Pancreas (tissue), 10 donors: ENCODE measurements around the gene SSR1. TPM values are rescaled to one million over a fixed set of nuclear protein-coding genes. Genes with fewer than 3 reads are reported as not detected.
A peak's percentile ranks its signal among the peaks of the same experiment; 100 is the strongest.
"Not testable (repeated sequence)": the region's sequence is repeated elsewhere in the genome, so short reads cannot be mapped to it uniquely, and the experiment has no call there.

Experiments used
- ATAC-seq, 4 donors: fragments of 200-7000 bp; cut with Tn5 transposase; one replicate each; pipeline versions ENCODE4 v1.8.0 to v1.9.1; 2020; ENCODE audit warnings: mild to moderate bottlenecking in 4 of 4, moderate library complexity in 4 of 4
- DNase-seq, 6 donors: peaks; one replicate each; pipeline ENCODE4 v3.0.0-alpha.2; 2020
- FAIRE-seq: peaks from 2 replicates; lab custom pipeline; 2012; peaks lifted over from hg19 to GRCh38; lab: Jason Lieb, UNC
- H3K27ac ChIP-seq, 4 donors: fragments of 200-600 bp; sonication (generic); 1 replicate in 3 of 4; 2 replicates in 1 of 4; pipeline versions ENCODE4 v1.5.0 to v1.8.0; 2020
- H3K27me3 ChIP-seq, 4 donors: fragments of 200-600 bp; one replicate each; pipeline ENCODE4 v1.8.0; 2021
- H3K36me3 ChIP-seq, 3 donors: fragments of 200-600 bp; sonication (generic) in 1 of 3; one replicate each; pipeline versions ENCODE4 v1.5.0 to v1.8.0; 2020 to 2021
- H3K4me1 ChIP-seq, 3 donors: fragments of 200-600 bp; one replicate each; pipeline ENCODE4 v1.8.0; 2021
- H3K4me3 ChIP-seq, 4 donors: fragments of 200-600 bp; sonication (generic) in 2 of 4; one replicate each; pipeline versions ENCODE4 v1.5.0 to v1.8.0; 2020 to 2021
- H3K9me3 ChIP-seq, 4 donors: fragments of 200-600 bp; one replicate each; pipeline ENCODE4 v1.8.0; 2021
- WGBS, 2 donors: extraction: QIAGEN DNeasy Blood & Tissue Kit; methylation state at CpG; one replicate each; pipeline ENCODE4 v1.1.7; 2013; 5-methylcytosine and 5-hydroxymethylcytosine counted together
- intact Hi-C, 3 donors: fragments of 100-400 bp; cut with DNase I; formaldehyde crosslinking; loops; one replicate each; pipeline versions ENCODE4 v1.11.1 to v1.14.2; 2022
- polyA plus RNA-seq, 2 donors: library from polyadenylated mRNA; stranded (reverse); fragments of 200-250 nt; gene quantifications; one replicate each; pipeline ENCODE4 v1.2.3, GENCODE V29; 2013
- total RNA-seq, 6 donors: library from RNA; stranded (reverse); fragmentation: NEBNext Ultra II Directional in 4 of 6; extraction: Animal tissue kit (Norgen Biotek cat#: 25700) in 4 of 6; gene quantifications; one replicate each; pipeline versions ENCODE4 v1.2.1 to v1.2.4, GENCODE V29; 2021 to 2023
- TF ChIP-seq, protein P1 (sequence below), 4 donors: fragments of 200-600 bp; sonication (generic) in 3 of 4; IDR thresholded peaks; one replicate each; pipeline versions ENCODE4 v1.5.0 to v1.8.0; 2021; ENCODE audit warnings: antibody characterized with exemption in 4 of 4
- donor health status: healthy with polysubstance abuse.
- donor health status: DM: no; HTN: no; CAD: no; lungs with moderate emphysema.
- donor health status: DM: no; HTN: no; CAD: no.
- donor health status: control.
- donor health status: control.
- donor health status: Bipolar disorder and iron deficiency.
- donor health status: DM: yes; HTN: yes; CAD: no.
- donor health status: DM: no; HTN: no; CAD: no.
- donor health status: DM: no; HTN: no; CAD: no.
- donor health status: DM: yes; HTN: yes; CAD: no.

The SSR1 gene
- total and polyA plus RNA-seq, 8 donors, result 11.5 to 138 (median 79.6) TPM

- peak in 2 of 6 donors; percentile 59 to 65 for DNase-seq
- ATAC-seq, result no peak
- Histone ChIP-seq H3K27me3 (no peaks in the 10 kb centered on the region), H3K27ac (peak overlapping the region in 1 of 4 donors; percentile 46), H3K9me3 (no peaks in the 10 kb centered on the region), H3K36me3 (no peaks in the 10 kb centered on the region), H3K4me1 (peaks cover 6 to 15% (median 8%) of the 10 kb centered on the region in 3 donors), H3K4me3 (no peak overlapping the region)
- FAIRE-seq, result no peak
- intact Hi-C loops, result no loop called here
- TF ChIP-seq, protein P1, sequence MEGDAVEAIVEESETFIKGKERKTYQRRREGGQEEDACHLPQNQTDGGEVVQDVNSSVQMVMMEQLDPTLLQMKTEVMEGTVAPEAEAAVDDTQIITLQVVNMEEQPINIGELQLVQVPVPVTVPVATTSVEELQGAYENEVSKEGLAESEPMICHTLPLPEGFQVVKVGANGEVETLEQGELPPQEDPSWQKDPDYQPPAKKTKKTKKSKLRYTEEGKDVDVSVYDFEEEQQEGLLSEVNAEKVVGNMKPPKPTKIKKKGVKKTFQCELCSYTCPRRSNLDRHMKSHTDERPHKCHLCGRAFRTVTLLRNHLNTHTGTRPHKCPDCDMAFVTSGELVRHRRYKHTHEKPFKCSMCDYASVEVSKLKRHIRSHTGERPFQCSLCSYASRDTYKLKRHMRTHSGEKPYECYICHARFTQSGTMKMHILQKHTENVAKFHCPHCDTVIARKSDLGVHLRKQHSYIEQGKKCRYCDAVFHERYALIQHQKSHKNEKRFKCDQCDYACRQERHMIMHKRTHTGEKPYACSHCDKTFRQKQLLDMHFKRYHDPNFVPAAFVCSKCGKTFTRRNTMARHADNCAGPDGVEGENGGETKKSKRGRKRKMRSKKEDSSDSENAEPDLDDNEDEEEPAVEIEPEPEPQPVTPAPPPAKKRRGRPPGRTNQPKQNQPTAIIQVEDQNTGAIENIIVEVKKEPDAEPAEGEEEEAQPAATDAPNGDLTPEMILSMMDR (IDR thresholded peaks at IDR 0.05), result no peak
- 90 to 96% methylated on average over 20 of the region's 20 CpGs for WGBS, 2 donors
Observed at GRCh38 chr6:7268362-7268761, 44.6 kb downstream of the SSR1 start.

DNA sequence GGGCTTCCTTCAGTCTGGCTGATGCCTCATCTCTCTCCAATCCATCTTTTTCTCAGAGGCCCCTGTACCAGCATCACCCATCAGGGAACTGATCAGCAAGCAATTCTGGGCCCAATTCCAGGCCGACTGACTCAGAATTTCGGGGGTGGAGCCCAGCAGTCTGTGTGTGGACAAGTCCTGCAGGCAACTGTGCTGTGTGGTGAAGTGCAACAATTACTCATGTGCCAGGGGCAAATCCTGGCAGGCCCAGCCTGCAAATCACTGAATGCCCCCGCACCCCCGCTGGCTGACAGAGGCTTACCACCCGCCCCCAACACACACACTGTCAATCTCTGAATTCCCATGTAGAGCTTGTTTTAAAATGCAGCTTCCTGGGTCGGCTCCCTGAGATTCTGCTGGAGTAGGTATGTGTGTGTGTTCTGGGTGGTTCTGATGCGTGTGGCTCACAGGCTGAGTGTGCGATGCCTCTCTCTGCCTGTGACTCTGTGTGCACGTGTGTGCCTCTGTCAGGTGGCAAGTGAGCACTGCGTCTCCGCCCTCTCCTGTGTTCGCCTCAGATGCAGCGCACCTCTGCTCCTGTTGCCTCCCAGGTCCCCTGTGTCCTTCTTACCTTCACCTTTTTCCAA, 45.4 kb downstream of the SSR1 start:
- H3K4me3 ChIP-seq, result no peak overlapping the region
- no peaks in the 10 kb centered on the region for H3K36me3 ChIP-seq
- intact Hi-C loops, result no loop called here
- peak; percentile 86 to 95 (median 90) for DNase-seq
- peaks cover 6 to 15% (median 8%) of the 10 kb centered on the region in 3 donors for H3K4me1 ChIP-seq
- TF ChIP-seq, protein P1 (IDR thresholded peaks at IDR 0.05), result no peak
- H3K27me3 ChIP-seq, result no peaks in the 10 kb centered on the region
- no peaks in the 10 kb centered on the region for H3K9me3 ChIP-seq
- WGBS, 2 donors, result 32 to 35% methylated on average over 13 of the region's 13 CpGs
- no peak for FAIRE-seq
- peak; percentile 70 to 80 (median 73) for ATAC-seq
- H3K27ac ChIP-seq, result peak overlapping the region in 3 of 4 donors; percentile 29 to 46 (median 37)

DNA sequence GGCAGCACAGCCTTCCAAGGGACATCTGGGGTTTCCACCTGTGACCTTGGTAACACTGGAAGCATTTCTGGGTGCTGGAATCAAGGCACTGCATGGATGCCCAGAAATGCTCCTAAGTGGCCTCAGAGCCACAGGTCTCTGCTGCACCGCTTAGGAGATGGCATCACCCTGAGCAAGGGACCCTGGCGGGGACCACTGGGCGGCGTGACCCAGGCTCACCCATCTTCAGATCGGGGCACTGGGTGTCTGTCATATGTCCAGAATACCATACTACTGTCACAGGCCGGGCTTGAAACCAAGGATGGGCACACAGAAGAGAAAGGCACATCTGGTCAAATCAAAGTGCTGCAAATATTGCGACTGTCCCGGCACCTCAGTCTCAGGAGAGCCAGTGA, 45.9 kb downstream of the SSR1 start:
- DNase-seq, result peak in 2 of 6 donors; percentile 15 to 52
- FAIRE-seq, result no peak
- intact Hi-C loops, result no loop called here
- Histone ChIP-seq H3K27ac (no peak overlapping the region), H3K27me3 (no peaks in the 10 kb centered on the region), H3K4me1 (peaks cover 6 to 17% (median 9%) of the 10 kb centered on the region in 3 donors), H3K36me3 (no peaks in the 10 kb centered on the region), H3K9me3 (no peaks in the 10 kb centered on the region), H3K4me3 (no peak overlapping the region)
- TF ChIP-seq, protein P1 (IDR thresholded peaks at IDR 0.05), result no peak
- 91 to 93% methylated on average over 8 of the region's 8 CpGs for WGBS, 2 donors
- no peak for ATAC-seq

- ATAC-seq, FAIRE-seq, H3K27me3 ChIP-seq, H3K36me3 ChIP-seq, H3K27ac ChIP-seq, DNase-seq, H3K4me3 ChIP-seq, H3K9me3 ChIP-seq, intact Hi-C loops: not testable (repeated sequence)
- WGBS, 2 donors, result 93 to 95% methylated on average over 7 of the region's 7 CpGs
- H3K4me1 ChIP-seq, result peaks cover 6 to 16% (median 8%) of the 10 kb centered on the region in 3 donors
Observed at GRCh38 chr6:7265385-7265726, 47.6 kb downstream of the SSR1 start.

GRCh38 chr6:7264686-7265384, 48.2 kb downstream of the SSR1 start:
- TF ChIP-seq, protein P1 (IDR thresholded peaks at IDR 0.05), result no peak
- peak in 2 of 6 donors; percentile 15 to 24 for DNase-seq
- peaks cover 5 to 13% (median 6%) of the 10 kb centered on the region in 3 donors for H3K4me1 ChIP-seq
- intact Hi-C loops, result no loop called here
- no peak overlapping the region for H3K4me3 ChIP-seq
- H3K27ac ChIP-seq, result no peak overlapping the region
- 72 to 75% methylated on average over 17 of the region's 17 CpGs for WGBS, 2 donors
- no peak for ATAC-seq
- no peaks in the 10 kb centered on the region for H3K9me3 ChIP-seq
- no peak for FAIRE-seq
- no peaks in the 10 kb centered on the region for H3K36me3 ChIP-seq
- H3K27me3 ChIP-seq, result no peaks in the 10 kb centered on the region
